Epidermal melanocyte (primary cell): ENCODE measurements around the gene NDOR1.
"Not testable (repeated sequence)": the region's sequence is repeated elsewhere in the genome, so short reads cannot be mapped to it uniquely, and the experiment has no call there.

ENCODE experiments used
- DNase-seq: peaks from one replicate; pipeline ENCODE4 v3.0.0; 2011; ENCODE audit warnings: low spot score; ENCODE audit not compliant: insufficient read length

The NDOR1 gene

GRCh38 chr9:137230705-137231371 is 25.3 kb downstream of the NDOR1 start, which contains the start of gene SLC34A3:
SLC34A3 (plus strand) TSS chr9:137230901; CDS start chr9:137231703, 802 bp downstream.
- no peak for DNase-seq

GRCh38 chr9:137231372-137232039 is 26.0 kb downstream of the NDOR1 start:
- no peak for DNase-seq

- DNase-seq: no peak
Measured at GRCh38 chr9:137232101-137232500, 26.6 kb downstream of the NDOR1 start.

DNA sequence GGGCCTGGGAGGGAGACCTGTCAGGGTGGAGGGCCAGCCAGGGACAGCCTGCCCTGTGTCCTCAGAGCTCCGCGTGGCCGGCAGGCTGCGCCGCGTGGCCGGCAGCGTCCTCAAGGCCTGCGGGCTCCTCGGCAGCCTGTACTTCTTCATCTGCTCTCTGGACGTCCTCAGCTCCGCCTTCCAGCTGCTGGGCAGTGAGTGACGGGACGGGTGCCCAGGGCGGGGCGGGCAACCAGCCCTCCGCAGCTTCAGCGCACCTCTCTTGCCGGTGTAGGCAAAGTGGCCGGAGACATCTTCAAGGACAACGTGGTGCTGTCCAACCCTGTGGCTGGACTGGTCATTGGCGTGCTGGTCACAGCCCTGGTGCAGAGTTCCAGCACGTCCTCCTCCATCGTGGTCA is 27.0 kb downstream of the NDOR1 start:
- DNase-seq: no peak

- no peak for DNase-seq
Measured at GRCh38 chr9:137233143-137233980, 27.9 kb downstream of the NDOR1 start.

DNA sequence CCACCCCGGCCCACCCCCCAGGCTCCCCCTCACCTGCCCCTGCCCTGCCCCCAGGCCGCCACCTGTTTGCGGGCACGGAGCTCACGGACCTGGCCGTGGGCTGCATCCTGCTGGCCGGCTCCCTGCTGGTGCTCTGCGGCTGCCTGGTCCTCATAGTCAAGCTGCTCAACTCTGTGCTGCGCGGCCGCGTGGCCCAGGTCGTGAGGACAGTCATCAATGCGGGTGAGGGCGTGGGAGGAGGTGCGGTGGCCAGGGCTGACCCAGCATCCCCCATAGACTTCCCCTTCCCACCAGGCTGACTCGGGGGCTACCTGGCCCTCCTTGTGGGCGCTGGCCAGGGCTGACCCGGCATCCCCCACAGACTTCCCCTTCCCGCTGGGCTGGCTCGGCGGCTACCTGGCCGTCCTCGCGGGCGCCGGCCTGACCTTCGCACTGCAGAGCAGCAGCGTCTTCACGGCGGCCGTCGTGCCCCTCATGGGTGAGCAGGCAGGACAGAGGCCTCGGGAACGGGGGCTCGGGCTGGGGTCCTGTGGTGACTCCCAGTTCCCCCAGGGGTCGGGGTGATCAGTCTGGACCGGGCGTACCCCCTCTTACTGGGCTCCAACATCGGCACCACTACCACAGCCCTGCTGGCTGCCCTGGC is 28.7 kb downstream of the NDOR1 start:
- no peak for DNase-seq

- DNase-seq: no peak
Measured at GRCh38 chr9:137234758-137235423, 29.4 kb downstream of the NDOR1 start.

DNA sequence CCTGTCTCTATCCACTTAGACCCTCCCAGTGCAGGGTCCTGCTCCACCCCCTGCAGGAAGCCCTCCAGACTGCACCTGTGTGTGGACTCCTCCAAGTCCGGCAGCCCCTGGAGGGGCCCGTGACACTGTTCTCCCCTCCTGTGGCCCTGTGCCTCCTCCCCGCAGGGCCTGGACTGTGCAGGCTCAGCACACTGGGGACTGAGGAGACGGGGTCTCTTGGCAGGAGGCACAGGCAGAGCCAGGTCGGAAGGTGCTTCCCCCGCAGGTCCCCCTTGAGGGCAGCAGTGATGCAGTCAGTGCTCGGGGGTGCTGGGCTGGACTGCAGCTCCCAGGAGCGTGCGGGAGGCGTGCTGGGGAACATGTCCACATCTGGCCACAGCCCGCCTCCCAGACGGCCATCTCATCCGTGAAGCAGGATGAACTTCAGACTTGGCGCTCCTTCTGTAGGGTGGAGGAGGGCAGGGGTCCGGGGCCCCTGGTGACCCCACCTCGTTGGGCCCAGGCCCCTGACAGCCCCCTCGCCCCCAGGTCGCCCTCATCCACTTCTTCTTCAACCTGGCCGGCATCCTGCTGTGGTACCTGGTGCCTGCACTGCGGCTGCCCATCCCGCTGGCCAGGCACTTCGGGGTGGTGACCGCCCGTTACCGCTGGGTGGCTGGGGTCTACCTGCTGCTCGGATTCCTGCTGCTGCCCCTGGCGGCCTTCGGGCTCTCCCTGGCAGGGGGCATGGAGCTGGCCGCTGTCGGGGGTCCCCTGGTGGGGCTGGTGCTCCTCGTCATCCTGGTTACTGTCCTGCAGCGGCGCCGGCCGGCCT is 30.1 kb downstream of the NDOR1 start:
- DNase-seq: no peak

- DNase-seq: peak; percentile 96
Measured at GRCh38 chr9:137236238-137236935, 30.9 kb downstream of the NDOR1 start.

DNA sequence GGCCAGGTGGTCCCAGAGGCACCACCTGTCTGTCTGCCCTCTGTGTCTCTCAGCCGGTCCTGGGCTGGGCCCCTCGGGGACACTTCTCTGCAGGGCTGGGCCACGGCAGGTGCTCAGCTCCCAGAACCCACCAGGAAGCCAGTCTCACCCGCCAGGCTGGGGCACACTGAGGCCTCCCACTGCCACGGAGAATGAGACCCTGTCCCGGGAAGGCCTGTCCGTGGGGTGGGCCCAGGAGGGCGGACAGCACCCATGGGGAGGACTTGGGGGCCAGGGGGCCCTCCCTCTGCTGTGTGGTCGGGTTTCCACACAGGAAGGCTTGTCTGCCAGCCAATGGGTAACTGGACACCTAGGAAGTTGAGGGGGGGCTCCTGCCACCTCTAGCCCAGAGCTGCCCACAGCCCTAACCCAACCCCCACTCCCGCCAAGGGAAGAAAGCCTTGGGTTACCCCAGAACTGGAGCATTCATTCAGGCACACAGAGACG is 31.5 kb downstream of the NDOR1 start:
- no peak for DNase-seq

- no peak for DNase-seq
Measured at GRCh38 chr9:137237759-137238726, 32.5 kb downstream of the NDOR1 start.

DNA sequence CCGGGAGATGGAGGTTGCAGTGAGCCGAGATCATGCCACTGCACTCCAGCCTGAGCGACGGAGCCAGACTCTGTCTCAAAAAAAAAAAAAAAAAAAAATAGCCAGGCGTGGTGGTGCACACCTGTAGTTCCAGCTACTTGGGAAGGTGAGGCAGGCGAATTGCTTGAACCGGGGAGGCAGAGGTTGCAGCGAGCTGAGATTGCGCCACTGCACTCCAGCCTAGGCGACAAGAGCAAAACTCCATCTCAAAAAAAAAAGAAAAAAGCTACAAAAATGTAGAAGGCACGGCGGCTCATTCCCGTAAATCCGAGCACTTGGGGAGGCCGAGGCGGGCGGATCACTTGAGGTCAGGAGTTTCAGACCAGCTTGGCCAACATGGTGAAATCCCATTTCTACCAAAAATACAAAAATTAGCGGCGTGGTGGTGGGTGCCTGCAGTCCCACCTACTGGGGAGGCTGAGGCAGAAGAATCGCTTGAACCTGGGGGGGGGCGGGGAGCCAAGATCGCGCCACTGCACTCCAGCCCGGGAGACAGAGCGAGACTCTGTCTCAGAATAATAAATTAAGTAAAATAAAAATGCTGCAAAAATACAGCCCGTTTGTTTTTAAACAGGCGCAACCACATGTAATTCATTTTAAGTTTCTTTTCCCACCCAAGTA is 34.2 kb downstream of the NDOR1 start:
- not testable (repeated sequence) for DNase-seq

DNA sequence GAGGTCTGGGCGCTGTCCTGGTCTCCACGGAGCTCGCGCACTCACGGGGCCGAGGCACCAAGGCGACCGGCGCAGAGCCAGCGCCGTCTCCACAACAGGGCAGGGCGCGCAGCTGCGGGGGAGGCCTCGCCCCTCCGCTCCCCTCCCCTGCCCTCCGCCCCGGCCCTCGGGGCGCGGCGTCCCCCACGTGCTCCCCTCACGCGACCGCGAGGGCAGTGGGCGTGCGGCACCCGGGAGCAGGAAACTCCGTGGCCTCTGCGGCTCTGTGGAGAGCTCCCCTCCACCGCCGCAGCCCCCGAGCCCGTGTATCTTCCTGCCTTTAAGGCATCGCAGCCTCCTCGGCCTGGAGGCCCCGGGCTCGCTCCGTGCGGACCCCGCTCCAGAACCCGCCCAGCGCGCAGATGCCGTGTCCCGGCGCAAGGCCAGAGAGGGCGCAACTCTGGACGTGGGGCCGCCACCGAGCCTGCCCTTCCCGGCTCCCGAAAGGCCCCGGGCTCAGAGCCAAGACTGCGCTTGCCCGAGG is 34.9 kb downstream of the NDOR1 start:
- DNase-seq: peak; percentile 83

DNA sequence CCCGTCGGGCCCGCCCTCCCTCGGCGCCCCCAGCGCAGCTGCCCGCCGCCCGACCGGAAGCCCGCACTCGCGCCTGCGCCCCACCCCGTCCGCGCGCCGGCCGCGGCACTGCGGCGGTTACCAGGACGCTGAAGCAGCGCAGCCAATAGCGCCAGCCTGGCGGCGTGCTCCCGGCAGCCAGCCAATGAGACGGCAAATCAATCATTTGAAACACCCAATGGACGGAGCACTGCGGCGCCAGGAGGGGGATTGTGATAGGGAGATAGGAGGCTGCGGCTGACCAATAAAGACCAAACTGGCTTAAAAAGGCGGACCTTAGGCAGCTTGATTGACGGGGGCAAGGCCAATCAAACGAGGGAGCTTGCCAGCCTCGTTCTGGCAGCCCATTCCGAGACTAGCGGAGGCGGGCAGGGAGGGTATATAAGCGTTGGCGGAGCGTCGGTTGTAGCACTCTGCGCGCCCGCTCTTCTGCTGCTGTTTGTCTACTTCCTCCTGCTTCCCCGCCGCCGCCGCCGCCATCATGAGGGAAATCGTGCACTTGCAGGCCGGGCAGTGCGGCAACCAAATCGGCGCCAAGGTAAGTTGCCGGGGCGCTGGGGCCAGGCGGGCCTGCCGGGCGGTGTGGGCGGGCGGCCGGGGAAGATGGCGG is 35.5 kb downstream of the NDOR1 start, which contains the start of gene TUBB4B:
TUBB4B (plus strand) TSS at position 447 of the 649 bp plus-strand sequence; CDS start at position 521, 74 bp downstream.
- DNase-seq: peak; percentile 100

DNA sequence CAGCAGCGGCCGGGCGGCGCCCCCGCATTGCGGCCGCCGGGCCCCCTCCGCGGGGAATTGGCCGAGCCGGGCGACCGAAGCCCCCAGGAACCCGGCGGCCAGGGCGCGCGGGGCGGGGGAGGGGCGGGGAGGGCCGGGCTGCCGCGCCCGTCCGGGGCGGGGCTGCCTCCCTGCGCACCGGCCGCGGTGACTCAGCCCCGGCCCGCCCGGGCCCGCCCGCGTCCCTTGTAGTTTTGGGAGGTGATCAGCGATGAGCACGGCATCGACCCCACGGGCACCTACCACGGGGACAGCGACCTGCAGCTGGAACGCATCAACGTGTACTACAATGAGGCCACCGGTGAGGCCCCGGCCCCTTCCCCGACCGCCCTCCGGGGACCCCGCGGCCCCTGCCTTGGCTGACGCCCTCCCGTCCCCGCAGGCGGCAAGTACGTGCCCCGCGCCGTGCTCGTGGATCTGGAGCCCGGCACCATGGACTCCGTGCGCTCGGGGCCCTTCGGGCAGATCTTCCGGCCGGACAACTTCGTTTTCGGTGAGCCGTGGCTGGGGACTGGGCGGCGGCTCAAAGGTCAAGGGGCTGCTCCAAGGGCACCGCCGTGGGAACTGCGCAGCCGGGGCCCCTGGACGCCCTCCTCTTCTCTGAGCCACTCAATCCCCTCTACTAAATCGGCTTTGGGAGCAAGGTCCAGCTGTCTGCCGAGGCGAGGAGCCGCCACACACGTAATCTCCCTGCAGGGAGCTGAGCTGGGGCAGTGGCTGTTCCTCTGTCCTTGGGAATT is 36.2 kb downstream of the NDOR1 start:
- DNase-seq: no peak
